ENCODE results near the gene ZC3H10.
"Not testable (repeated sequence)": the region's sequence is repeated elsewhere in the genome, so short reads cannot be mapped to it uniquely, and the experiment has no call there.

ZC3H10 gene

DNA sequence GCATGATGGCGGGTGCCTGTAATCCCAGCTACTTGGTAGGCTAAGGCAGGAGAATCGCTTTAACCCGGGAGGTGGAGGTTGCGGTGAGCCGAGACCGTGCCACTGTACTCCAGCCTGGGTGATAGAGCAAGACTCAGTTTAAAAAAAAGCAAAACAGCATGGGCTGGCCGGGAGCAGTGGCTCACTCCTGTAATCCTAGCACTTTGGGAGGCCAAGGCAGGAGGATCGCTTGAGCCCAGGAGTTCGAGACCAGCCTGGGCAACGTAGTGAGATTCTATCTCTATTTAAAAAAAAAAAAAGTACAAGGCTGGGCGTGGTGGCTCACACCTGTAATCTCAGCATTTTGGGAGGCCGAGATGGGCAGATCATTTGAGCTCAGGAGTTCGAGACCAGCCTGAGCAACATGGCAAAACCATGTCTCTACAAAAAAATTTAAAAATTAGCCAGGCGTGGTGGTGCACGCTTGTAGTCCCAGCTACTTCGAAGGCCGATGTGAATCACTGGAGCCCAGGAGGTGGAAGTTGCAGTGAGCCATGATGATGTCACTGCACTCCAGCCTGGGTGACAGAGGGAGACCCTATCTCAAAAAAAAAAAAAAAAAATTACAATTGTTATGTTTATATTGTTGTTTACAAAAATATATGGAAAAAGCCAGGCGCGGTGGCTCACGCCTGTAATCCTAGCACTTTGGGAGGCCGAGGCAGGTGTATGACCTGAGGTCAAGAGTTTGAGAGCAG lies 38.6 kb downstream of the ZC3H10 start:
- not testable (repeated sequence) for DNase-seq

DNA sequence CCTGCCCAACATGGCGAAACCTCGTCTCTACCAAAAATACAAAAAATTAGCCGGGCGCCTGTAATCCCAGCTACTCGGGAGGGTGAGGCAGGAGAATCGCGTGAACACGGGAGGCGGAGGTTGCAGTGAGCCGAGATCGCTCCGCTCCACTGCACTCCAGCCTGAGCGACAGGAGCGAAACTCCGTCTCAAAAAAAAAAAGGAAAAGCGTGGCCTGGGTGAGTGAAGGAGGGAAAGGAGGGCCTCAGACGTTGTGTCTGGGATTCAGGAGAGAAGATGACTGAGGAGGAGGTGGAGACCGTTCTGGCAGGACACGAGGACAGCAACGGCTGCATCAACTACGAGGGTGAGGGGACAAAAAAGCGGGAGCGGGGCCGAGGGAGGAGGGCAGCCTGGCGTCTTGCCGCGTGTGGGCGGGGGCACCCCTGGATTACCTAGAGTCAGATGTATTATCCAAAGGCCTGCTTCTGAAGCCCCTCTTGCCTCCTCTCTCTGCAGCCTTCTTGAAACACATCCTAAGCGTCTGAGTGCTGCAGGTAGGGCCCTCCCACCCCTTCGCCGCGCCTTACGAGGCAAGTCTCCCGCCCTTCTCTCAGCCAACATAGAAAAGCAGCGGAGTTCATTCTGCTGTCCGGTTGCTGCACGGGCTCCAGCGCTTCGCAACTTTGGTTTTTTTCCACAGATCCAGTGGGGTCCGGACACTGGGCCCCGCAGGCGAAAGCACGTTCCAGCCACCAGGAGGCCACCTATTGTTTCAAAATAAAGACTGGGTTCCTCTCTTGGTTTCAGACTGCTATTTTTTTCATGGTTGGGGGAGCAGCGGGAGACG lies 39.3 kb downstream of the ZC3H10 start:
- peak; percentile 74 for DNase-seq

DNA sequence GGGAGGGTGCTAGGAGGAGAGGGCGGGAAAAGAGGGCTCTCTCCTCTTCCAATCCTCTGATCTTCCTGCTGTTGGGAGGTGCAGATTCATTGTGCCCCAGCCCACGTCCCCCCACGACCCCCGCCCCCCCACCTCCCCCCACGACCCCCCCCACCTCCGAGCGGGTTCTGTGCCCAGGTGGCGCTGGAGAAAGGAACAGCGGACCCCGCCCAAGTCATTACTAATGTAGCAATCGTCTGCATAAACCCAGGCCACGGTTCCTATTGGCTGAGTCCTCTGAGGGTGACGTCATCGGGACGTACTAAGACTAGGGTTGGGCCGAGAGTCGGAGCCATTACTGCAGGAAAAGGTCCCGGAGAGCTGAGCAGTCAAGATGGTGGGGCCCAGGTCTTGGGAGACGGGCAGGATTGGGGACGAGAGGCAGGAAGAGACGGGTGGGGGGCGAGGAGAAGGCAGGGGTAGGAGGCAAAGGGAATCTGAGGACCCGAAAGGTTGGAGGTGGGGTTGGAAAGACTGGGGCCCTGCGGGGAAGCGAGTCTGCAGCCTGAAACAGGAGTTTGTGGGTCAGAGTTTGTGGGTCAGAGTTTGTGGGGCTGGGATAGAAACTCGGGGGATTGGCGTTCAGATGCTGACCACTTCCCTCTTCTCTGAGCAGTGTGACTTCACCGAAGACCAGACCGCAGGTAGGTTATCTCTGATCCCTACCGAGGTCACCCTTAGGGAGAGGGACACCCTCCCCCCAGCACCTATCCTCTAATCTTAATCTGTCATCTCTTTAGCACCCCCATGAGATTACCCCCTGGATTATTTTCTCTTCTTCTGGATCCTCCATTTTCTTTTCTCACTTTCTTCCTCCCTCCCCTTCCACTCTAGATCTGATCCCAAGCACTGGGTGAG lies 40.2 kb downstream of the ZC3H10 start, which contains the start of gene MYL6:
Gene MYL6, plus strand, starts transcription at position 331 of the 897 bp plus-strand sequence. Its CDS starts 43 bp downstream, at position 374.
- DNase-seq = peak; percentile 90

DNA sequence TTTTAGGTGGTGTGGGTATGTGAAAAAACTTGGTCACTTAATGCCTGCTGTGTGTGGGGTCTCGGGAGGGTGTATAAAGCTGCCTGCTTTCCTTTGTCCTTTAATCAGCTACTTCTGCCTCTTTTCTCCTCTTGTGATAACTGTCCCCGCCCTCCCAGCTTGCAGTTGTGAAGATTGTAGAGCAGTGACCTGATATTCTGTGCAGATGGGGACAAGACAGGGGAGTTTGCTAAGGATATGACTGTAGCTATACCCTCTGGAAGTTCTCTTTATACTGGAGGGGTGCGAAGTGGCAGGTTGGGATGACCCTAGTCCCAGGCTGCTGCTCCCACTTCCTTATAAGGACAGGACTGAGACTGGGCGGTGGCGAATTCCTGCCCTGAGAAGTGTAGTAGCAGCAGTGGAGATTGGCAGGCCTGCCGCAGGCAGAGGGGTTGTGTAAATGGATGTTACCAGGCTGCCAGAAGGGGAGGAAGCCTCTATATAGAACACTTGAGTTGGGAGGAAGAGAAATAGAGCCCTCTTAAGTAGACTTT lies 40.9 kb downstream of the ZC3H10 start:
- peak; percentile 45 for DNase-seq

DNA sequence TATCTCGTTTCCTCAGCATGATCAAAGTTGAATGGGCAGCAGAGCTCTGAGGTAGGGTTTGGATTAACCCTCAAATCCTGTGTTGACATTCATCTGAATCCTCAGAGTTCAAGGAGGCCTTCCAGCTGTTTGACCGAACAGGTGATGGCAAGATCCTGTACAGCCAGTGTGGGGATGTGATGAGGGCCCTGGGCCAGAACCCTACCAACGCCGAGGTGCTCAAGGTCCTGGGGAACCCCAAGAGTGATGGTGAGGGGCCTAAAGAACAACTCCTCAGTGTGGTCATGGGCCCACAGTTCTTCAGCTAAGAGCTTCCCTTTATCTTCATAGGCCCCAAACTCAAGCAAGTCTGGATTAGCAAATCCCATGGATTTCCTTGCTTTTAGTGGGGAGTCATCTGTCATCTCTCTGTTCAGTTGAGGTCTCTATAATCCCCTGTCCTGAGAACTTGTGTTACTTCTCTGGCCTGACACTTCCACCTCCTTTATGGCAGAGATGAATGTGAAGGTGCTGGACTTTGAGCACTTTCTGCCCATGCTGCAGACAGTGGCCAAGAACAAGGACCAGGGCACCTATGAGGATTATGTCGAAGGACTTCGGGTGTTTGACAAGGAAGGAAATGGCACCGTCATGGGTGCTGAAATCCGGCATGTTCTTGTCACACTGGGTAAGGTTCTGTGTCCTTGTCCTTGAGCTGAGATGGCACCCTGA lies 41.6 kb downstream of the ZC3H10 start:
- no peak for DNase-seq

DNA sequence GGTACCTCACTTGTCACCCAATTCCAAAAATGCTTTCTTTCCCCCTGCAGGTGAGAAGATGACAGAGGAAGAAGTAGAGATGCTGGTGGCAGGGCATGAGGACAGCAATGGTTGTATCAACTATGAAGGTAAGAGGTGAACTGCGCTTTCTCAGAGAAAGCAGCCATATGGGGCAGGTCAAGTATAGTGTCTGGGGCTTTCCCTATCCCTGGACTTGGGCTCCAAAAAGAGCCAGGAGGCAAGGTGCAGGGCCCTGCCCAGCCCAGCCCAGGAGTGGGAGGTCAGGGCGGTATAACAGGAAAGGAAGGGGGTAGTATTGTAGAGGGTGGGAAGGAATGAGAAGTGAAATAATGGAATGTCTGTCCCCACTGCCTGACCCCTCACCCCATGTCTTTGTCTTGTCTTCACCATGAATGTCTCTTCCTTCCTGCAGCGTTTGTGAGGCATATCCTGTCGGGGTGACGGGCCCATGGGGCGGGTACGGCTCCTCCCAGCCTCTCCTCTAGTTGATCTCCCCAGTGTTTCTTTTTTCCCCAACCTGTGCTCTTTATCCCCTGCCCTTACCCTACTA lies 42.2 kb downstream of the ZC3H10 start:
- DNase-seq = no peak

DNA sequence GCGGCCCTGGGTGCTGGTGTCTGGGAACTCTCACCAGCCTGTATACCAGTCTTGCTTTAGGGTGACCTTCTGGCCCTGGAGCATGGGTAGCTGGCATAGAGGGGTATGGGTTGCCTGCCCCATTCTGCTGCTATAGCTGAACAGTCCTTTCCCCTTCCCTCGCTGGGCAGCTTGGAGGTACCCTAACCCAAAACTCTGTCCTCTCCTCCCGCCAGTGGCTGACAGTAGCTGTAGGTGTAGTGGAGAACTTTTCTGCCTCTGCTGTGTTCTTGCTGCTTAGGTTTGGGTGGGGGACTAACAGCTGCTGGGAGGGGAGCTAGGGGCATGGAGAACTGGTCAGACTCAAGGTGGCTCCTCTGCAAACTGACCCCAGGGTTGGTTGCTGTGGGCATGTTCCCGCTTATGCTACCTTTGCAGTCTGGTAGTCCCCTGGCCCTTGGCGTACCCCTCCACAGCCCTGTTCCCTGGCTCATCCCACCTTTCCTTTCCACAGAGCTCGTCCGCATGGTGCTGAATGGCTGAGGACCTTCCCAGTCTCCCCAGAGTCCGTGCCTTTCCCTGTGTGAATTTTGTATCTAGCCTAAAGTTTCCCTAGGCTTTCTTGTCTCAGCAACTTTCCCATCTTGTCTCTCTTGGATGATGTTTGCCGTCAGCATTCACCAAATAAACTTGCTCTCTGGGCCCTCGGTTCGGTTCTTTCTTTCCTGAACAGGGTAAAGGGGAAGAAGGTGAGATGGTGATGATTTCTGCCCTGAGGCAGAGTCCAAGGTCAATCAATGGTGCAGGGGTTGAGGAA lies 43.0 kb downstream of the ZC3H10 start:
- DNase-seq = no peak

DNA sequence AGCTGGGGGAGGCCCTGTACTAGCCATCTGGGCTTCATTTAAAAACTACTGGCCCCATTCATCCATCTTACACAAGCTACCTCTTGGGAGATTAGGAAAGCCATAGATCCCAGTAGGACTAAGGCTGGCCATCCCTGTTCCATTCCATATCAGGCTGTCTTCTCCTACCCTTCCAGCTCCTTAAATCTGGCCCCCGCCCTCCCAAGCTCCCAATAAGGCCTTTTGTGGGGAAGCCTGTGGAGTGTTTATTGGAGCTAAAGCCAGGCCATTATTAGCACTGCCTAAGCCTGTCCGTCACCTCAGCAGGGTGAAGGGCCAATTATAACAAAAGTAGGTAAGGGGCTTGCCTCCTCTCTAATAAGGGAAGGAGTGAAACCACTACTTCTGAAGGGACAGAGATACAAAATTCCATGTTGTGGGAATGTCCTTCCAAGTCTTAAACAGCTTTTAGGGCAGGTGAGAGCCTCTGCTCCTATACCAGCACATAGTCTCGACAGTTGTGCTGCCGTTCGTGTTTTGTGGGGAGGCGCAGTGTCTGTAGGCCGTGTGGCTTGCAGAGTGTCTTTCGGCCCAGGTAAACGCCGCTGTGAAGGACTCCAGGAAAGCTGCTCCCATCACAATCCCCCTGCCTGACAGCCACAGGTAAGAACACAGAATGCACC lies 43.8 kb downstream of the ZC3H10 start:
- no peak for DNase-seq

DNA sequence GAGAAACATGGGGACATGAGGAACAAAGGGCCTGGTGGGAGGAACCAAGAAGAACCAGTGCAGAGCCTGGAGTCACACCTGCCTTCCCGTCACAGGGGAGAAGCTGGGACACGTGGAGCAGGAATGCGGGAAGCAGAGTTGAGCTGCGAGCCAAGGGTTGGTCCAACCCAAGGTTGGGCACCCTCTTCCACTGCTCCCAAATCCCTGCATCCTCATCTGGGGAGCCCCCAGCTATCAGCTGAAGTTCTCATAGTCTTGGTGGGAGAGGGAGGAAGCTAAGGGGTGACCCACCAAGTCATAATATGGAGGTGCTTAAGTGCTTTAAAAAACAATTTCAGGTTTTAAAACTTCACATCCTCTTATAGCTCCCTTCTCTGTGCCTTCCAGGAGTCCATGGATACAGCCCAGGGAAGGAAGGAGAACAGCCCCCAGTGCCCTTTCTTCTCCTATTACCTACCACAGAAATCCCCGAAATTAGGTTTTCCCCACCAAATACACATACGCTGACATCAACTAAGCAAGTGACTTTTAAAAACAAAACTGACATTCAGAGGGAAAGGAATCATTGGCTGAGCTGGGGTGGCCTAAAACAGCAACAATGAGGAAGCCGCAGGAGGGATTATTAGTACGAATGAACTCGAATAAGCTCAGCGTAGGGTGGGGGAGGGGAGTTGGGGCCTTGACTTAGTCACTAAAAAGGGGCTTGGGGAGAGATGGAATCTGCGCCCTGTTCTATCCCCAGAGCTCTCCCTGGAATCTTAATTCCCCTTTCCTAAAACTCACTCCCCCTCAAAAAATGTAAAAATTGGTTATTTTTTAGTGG lies 44.6 kb downstream of the ZC3H10 start:
- DNase-seq = no peak

DNA sequence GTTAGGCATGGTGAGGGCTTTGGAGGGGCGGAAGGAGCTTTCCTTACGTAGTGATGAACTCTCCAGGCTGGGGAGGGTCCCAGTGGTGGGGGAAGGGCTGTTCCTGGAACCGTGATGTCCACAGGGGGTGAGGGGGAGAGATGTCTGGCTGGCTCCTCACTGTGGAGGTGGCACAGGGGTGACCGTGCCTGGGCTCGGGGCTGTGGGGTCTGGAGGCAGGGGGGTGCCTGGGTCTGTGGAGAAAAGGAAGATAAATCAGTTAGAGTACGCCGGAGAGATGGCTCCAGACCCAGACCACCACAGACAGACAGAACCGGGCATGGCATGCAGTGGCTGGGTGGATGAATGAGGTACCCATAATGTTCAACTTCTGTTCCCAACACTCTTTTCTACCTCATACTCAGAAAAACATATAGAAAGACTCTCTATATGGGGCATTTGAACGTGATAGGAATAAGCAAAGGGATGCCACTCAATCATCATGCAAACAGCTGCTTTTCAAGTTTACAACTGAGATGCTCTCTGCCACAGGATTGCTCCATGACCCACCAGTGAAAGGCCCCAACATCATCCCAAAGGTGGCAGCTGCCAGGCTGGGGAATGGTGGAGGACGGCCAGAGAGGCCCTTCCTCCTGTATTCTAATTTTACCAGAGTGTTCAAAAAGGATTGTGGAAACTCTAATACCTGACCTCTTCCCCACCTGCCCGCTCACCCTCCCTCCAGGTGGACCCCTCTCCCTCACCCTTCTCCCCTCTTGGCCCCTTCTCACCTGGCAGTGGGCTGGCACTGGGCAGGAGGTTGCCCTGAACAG lies 45.7 kb downstream of the ZC3H10 start:
- no peak for DNase-seq

DNA sequence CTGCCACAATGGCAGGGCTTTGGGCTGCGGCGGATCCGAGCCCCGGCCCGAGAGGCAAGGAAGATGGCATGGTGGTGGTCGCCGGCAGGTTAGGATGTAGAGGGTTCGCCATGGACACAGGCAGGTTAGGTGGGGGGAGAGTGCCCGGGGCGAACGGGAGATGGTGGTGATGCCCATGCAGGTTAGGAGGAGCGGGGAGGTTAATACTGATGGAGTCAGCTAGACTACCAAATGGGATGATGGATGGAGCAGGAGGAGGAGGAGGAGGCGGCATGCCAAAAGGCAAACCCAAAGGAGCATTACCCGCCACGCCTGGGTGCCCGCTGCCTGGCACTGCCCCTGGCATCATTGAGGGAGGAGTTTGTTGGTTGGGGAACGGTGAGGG lies 46.3 kb downstream of the ZC3H10 start:
- DNase-seq = no peak

DNA sequence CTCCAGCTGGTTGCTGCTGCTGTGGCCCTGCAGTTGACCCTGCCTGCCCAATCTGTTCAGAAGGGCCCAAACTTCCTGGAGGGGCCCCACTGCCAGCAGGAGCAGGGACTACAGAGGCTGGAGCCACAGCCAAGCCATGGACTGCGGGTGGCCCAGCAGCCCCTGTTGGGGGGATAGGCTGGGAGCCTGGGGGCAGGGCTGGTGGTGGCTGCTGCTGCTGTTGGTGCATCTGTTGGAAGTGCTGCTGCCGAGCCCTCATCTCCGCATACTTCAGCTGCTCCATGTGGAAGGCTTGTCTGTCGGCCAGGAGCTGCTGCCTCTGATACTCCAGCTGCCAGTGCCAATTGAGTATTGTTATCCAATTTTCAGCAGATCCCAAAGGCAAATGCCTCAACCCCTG lies 47.3 kb downstream of the ZC3H10 start:
- DNase-seq = no peak

DNA sequence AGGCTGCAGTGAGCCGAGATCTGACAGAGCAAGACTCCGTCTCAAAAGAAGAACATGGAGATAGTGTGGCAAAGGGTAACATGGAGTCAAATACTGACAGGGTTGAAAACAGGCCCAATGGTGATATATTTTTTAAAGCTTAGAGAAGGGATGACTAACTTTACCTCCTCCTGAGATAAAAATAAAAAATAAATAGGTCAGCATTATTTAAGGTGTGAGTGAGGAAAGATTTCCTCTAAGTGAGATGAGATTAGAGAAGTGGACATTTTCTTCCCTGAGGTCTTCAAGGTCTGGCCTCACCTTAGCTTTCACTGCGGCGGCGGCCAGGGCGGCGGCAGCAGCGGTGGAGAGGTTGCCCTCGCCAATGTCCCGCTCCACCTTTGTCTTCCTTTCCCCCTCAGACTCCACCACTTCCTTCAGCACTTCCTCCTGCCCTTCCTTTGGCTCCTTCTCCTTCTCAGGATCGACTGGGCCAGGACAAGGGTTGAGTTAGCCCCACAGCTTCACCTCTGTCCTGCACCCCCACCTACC lies 51.2 kb downstream of the ZC3H10 start:
- no peak for DNase-seq

DNA sequence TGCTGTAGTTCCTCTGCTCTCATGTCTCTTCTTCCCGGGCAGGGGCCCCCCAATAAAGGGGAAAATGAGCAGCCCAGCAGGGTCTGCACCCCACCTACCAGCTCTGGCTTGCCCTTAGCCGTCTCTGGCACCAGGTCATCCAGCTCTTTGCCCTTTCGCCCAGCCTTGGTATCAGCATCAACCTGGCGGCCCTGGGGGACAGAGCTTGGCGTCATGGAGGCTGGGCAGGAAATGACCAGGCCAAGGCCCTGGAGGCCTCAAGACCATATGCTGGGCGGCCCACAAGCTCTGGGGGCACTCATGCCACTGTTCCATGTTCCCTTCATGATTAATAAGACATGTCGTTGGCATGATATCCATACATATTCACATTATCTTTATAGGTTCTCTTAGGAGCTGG lies 54.8 kb downstream of the ZC3H10 start:
- DNase-seq = no peak

All from DMS79 (cell line).